K562 (cell line): Measurements from ENCODE around the gene PDGFC. TPM values are rescaled to one million over a fixed set of nuclear protein-coding genes. Genes with fewer than 3 reads are reported as not detected.

ENCODE experiments used
- ATAC-seq: fragments of 200-7000 bp; cut with Tn5 transposase; 3 replicates; pipeline ENCODE4 v1.9.1; 2020; ENCODE audit warnings: moderate library complexity
- BruUV-seq: library from RNA; stranded (reverse); fragments of 400-500 nt; replicated peaks from 2 replicates; lab custom pipeline; 2021; lab: Mats Ljungman, UMichigan
- CTCF ChIA-PET: fragments of 300-600 bp; formaldehyde crosslinking; extraction: SDS; loops from one replicate; lab custom pipeline; 2021; ENCODE audit warnings: low intra/inter-chr PET ratio; lab: Yijun Ruan, JAX
- POLR2A ChIA-PET: fragments of 300-600, 350-650 bp; sonication (Branson Sonifier 250); formaldehyde crosslinking; extraction: SDS; loops from one replicate; lab custom pipeline; 2021; ENCODE audit warnings: antibody characterized with exemption, inconsistent platforms; lab: Yijun Ruan, JAX
- DNase-seq, 4 experiments: peaks; one replicate each; pipeline versions ENCODE4 v3.0.0 to v3.0.0-alpha.2; 2011 to 2018; ENCODE audit warnings: low spot score in 3 of 4, mixed read lengths in 3 of 4; ENCODE audit errors: extremely low read depth in 1 of 4
- FAIRE-seq: peaks from 2 replicates; lab custom pipeline; 2011; peaks lifted over from hg19 to GRCh38; lab: Jason Lieb, UNC
- H2AFZ ChIP-seq: 2 replicates; pipeline ENCODE4 v1.6.0; 2011; ENCODE audit warnings: low read depth, low read length, control low read depth, inconsistent platforms
- H3K27ac ChIP-seq: fragments of 200-600 bp; 3 replicates; pipeline ENCODE4 v1.8.0; 2011; ENCODE audit warnings: low read depth, mild to moderate bottlenecking, control low read depth, inconsistent platforms, low read length, moderate library complexity, mixed read lengths; ENCODE audit errors: extremely low read depth
- H3K27me3 ChIP-seq, 2 experiments: fragments of 300-600 bp in 1 of 2; 2 replicates in 1 of 2; 3 replicates in 1 of 2; pipeline versions ENCODE4 v1.6.0 to v1.8.0; 2011; ENCODE audit warnings: inconsistent platforms in 2 of 2, low read length in 2 of 2, mild to moderate bottlenecking in 1 of 2, mixed read lengths in 1 of 2, moderate library complexity in 1 of 2; ENCODE audit not compliant: control insufficient read depth in 2 of 2, insufficient read depth in 2 of 2
- H3K36me3 ChIP-seq: fragments of 300-600 bp; 3 replicates; pipeline ENCODE4 v1.8.0; 2011; ENCODE audit warnings: mild to moderate bottlenecking, low read length, inconsistent platforms; ENCODE audit not compliant: control insufficient read depth, insufficient read depth
- H3K4me1 ChIP-seq, 2 experiments: fragments of 200-600 bp in 1 of 2; replicated peaks in 1 of 2; 2 replicates in 1 of 2; 3 replicates in 1 of 2; pipeline versions ENCODE4 v1.5.1 to v1.8.0; 2011; ENCODE audit warnings: inconsistent platforms in 2 of 2, low read length in 2 of 2, mild to moderate bottlenecking in 1 of 2, mixed read lengths in 1 of 2, moderate library complexity in 1 of 2; ENCODE audit not compliant: control insufficient read depth in 2 of 2, insufficient read depth in 2 of 2
- H3K4me2 ChIP-seq: 2 replicates; pipeline ENCODE4 v1.6.1; 2011; ENCODE audit warnings: low read length, control low read depth, inconsistent platforms, mixed read lengths; ENCODE audit not compliant: insufficient read depth
- H3K4me3 ChIP-seq: fragments of 200-600 bp; sonication (generic), shearing (Covaris generic); 2 replicates; pipeline ENCODE4 v1.5.1; 2016; ENCODE audit warnings: control low read depth, inconsistent platforms
- H3K79me2 ChIP-seq: fragments of 200-600 bp; 3 replicates; pipeline ENCODE4 v1.8.0; 2011; ENCODE audit warnings: low read length, inconsistent platforms; ENCODE audit not compliant: control insufficient read depth, insufficient read depth
- H3K9ac ChIP-seq, 2 experiments: 2 replicates each; pipeline versions ENCODE4 v1.6.0 to v1.6.1; 2011; ENCODE audit warnings: low read depth in 2 of 2, low read length in 2 of 2, control low read depth in 1 of 2, inconsistent platforms in 1 of 2, mild to moderate bottlenecking in 1 of 2, mixed read lengths in 1 of 2; ENCODE audit not compliant: insufficient read depth in 1 of 2
- H3K9me1 ChIP-seq: one replicate; pipeline ENCODE4 v1.6.0; 2011; ENCODE audit warnings: inconsistent platforms, mild to moderate bottlenecking, low read length, moderate library complexity; ENCODE audit not compliant: control insufficient read depth, insufficient read depth
- H3K9me3 ChIP-seq: replicated peaks from 2 replicates; pipeline ENCODE4 v1.5.1; 2011; ENCODE audit warnings: low read depth, low read length, inconsistent platforms; ENCODE audit not compliant: control insufficient read depth, insufficient read depth
- H4K20me1 ChIP-seq: replicated peaks from 2 replicates; pipeline ENCODE4 v1.6.1; 2011; ENCODE audit warnings: low read length, inconsistent platforms, mixed read lengths; ENCODE audit not compliant: control insufficient read depth, insufficient read depth
- BCOR ChIP-seq: fragments of 450-650 bp; IDR thresholded peaks from 2 replicates; pipeline ENCODE4 v1.6.1; 2016
- CCAR2 ChIP-seq: fragments of 200-400 bp; formaldehyde crosslinking; IDR thresholded peaks from 2 replicates; pipeline ENCODE4 v1.6.1; 2017; ENCODE audit warnings: mild to moderate bottlenecking, low read depth, low read length
- CREB1 ChIP-seq, 2 experiments: sonication (generic) in 1 of 2; formaldehyde crosslinking in 1 of 2; IDR thresholded peaks; 2 replicates each; pipeline versions ENCODE4 v1.6.1 to v1.8.0; 2012 to 2022; ENCODE audit warnings: inconsistent platforms in 1 of 2, mild to moderate bottlenecking in 1 of 2, missing genetic modification reagents in 1 of 2, moderate library complexity in 1 of 2
- ESRRA ChIP-seq: fragments of 450-650 bp; IDR thresholded peaks from 2 replicates; pipeline ENCODE4 v1.6.1; 2014; ENCODE audit warnings: low read depth, mild to moderate bottlenecking, moderate library complexity, borderline replicate concordance
- MEF2A ChIP-seq: IDR thresholded peaks from 2 replicates; pipeline ENCODE4 v1.6.1; 2011; ENCODE audit warnings: low read depth, mild to moderate bottlenecking, low read length, moderate library complexity; ENCODE audit not compliant: control insufficient read depth
- MTF1 ChIP-seq: fragments of 250-450 bp; sonication (Bioruptor Pico); IDR thresholded peaks from 2 replicates; pipeline ENCODE4 v1.9.0; 2021; ENCODE audit warnings: moderate library complexity, mild to moderate bottlenecking, inconsistent platforms, borderline replicate concordance
- NFRKB ChIP-seq: fragments of 450-650 bp; IDR thresholded peaks from 2 replicates; pipeline ENCODE4 v1.6.1; 2016; ENCODE audit warnings: low read depth
- POLR2AphosphoS2 ChIP-seq: IDR thresholded peaks from 2 replicates; pipeline ENCODE4 v1.6.1; 2012; ENCODE audit warnings: low read length, improper control_type of control experiment
- RBM14 ChIP-seq: fragments of 200-400 bp; formaldehyde crosslinking; IDR thresholded peaks from 2 replicates; pipeline ENCODE4 v1.6.1; 2018; ENCODE audit warnings: low read depth, mild to moderate bottlenecking, low read length, moderate library complexity, borderline replicate concordance; ENCODE audit not compliant: insufficient read depth
- ZBTB8A ChIP-seq: fragments of 450-650 bp; IDR thresholded peaks from 2 replicates; pipeline ENCODE4 v1.6.1; 2018; ENCODE audit warnings: mild to moderate bottlenecking, moderate library complexity; ENCODE audit not compliant: partially characterized antibody
- ZNF212 ChIP-seq: fragments of 450-650 bp; formaldehyde crosslinking; IDR thresholded peaks from 2 replicates; pipeline ENCODE4 v1.4.0; 2020; ENCODE audit warnings: mild to moderate bottlenecking
- ZNF3 ChIP-seq: fragments of 250-450 bp; sonication (Bioruptor Pico); IDR thresholded peaks from 2 replicates; pipeline ENCODE4 v1.5.0; 2021; ENCODE audit warnings: mild to moderate bottlenecking, moderate library complexity
- WGBS: fragments of 100-300 bp; shearing (Covaris generic); methylation state at CpG from one replicate; pipeline ENCODE4 v1.1.6; 2016; ENCODE audit warnings: low coverage, mixed read lengths; ENCODE audit not compliant: insufficient coverage; ENCODE audit errors: missing lambda C conversion rate; 5-methylcytosine and 5-hydroxymethylcytosine counted together
- in situ Hi-C: fragments of 300-500 bp; cut with MboI; formaldehyde crosslinking; loops from 4 replicates; pipeline ENCODE4 v1.15.0; 2018; ENCODE audit warnings: inconsistent platforms, mixed read lengths
- intact Hi-C: fragments of 100-400 bp; cut with micrococcal nuclease; formaldehyde crosslinking; loops from 2 replicates; pipeline ENCODE4 v1.14.2; 2022
- polyA plus RNA-seq, 8 experiments: library from polyadenylated mRNA; depleted of rRNA in 4 of 8; stranded (reverse) in 5 of 8; unstranded in 3 of 8; fragments of >200 nt; fragmentation: Nextera tagmentation in 2 of 8; fragmentation: Illumina TruSeq in 1 of 8; extraction: Ambion mirVana in 2 of 8; extraction: Trizol in 1 of 8; gene quantifications; 2 replicates each; pipeline versions ENCODE4 v1.2.1 to v1.2.3, GENCODE V29; 2011 to 2014; ENCODE audit warnings: inconsistent platforms in 1 of 8, missing spikeins in 1 of 8
- total RNA-seq, 7 experiments: library from RNA; depleted of rRNA in 6 of 7; stranded (reverse); fragments of >200 nt in 6 of 7; fragmentation: Illumina TruSeq in 2 of 7; extraction: Trizol in 2 of 7; gene quantifications; 2 replicates each; pipeline versions ENCODE4 v1.2.1 to v1.2.3, GENCODE V29; 2011 to 2021; ENCODE audit warnings: low replicate concordance in 1 of 7
- TF ChIP-seq, protein P1 (sequence below): sonication (generic); formaldehyde crosslinking; IDR thresholded peaks from 2 replicates; pipeline ENCODE4 v1.8.1; 2023; ENCODE audit warnings: mild to moderate bottlenecking, missing genetic modification reagents, moderate library complexity
- TF ChIP-seq, protein P2 (sequence below): fragments of 250-450 bp; sonication (Bioruptor Pico); IDR thresholded peaks from 2 replicates; pipeline ENCODE4 v1.5.0; 2021; ENCODE audit warnings: mild to moderate bottlenecking, moderate library complexity
- TF ChIP-seq, protein P3 (sequence below): fragments of 450-650 bp; IDR thresholded peaks from 2 replicates; pipeline ENCODE4 v1.6.1; 2016; ENCODE audit warnings: borderline replicate concordance
- TF ChIP-seq, protein P4 (sequence below): fragments of 250-450 bp; sonication (Bioruptor Pico); IDR thresholded peaks from 2 replicates; pipeline ENCODE4 v1.6.1; 2021; ENCODE audit warnings: mild to moderate bottlenecking

PDGFC gene
- total and polyA plus RNA-seq, 9 of the 15 experiments (the other 6 are each of a cell fraction or from before 2014, with no cell fraction given): not detected

DNA sequence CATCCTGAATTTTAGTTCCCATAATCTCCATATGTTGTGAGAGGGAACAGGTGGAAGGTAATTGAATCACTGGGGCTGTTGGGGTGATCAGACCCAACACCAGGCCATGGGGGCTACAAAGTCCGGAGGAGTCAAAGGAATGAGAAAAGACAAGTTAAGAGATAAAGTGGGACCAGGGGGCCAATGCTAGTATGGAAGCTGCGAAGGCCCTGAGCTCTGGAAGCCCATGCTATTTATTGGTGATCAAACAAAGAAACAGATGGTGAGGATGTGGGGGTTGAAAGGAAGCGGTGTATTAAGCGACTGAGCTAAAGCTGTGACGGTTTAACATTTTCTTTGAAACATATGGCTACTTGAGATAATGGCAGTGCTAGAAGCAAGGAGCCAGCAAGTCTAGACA is 132.8 kb downstream of the PDGFC start:
- ATAC-seq (no peak), DNase-seq (no peak)
- H3K36me3 ChIP-seq: no peaks in the 10 kb centered on the region
- no peak overlapping the region for H3K27ac ChIP-seq
- no peaks in the 10 kb centered on the region for H3K79me2 ChIP-seq
- H3K27me3 ChIP-seq: no peaks in the 10 kb centered on the region
- no peak overlapping the region for H3K4me2 ChIP-seq
- no peak overlapping the region for H3K4me3 ChIP-seq
- ChIA-PET POLR2A (no interaction called here), CTCF (no interaction called here)
- in situ Hi-C loops: no loop called here
- H3K9me3 ChIP-seq: no peaks in the 10 kb centered on the region
- H3K9me1 ChIP-seq: no peaks in the 10 kb centered on the region
- 2% methylated on average over 5 of the region's 5 CpGs for WGBS
- BruUV-seq: no TSS peak
- no peaks in the 10 kb centered on the region for H3K4me1 ChIP-seq
- no peak overlapping the region for H3K9ac ChIP-seq
- H4K20me1 ChIP-seq: no peaks in the 10 kb centered on the region
- no peak overlapping the region for H2AFZ ChIP-seq
- TF ChIP-seq, protein P1, sequence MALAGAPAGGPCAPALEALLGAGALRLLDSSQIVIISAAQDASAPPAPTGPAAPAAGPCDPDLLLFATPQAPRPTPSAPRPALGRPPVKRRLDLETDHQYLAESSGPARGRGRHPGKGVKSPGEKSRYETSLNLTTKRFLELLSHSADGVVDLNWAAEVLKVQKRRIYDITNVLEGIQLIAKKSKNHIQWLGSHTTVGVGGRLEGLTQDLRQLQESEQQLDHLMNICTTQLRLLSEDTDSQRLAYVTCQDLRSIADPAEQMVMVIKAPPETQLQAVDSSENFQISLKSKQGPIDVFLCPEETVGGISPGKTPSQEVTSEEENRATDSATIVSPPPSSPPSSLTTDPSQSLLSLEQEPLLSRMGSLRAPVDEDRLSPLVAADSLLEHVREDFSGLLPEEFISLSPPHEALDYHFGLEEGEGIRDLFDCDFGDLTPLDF: no peak
- TF ChIP-seq, protein P2, sequence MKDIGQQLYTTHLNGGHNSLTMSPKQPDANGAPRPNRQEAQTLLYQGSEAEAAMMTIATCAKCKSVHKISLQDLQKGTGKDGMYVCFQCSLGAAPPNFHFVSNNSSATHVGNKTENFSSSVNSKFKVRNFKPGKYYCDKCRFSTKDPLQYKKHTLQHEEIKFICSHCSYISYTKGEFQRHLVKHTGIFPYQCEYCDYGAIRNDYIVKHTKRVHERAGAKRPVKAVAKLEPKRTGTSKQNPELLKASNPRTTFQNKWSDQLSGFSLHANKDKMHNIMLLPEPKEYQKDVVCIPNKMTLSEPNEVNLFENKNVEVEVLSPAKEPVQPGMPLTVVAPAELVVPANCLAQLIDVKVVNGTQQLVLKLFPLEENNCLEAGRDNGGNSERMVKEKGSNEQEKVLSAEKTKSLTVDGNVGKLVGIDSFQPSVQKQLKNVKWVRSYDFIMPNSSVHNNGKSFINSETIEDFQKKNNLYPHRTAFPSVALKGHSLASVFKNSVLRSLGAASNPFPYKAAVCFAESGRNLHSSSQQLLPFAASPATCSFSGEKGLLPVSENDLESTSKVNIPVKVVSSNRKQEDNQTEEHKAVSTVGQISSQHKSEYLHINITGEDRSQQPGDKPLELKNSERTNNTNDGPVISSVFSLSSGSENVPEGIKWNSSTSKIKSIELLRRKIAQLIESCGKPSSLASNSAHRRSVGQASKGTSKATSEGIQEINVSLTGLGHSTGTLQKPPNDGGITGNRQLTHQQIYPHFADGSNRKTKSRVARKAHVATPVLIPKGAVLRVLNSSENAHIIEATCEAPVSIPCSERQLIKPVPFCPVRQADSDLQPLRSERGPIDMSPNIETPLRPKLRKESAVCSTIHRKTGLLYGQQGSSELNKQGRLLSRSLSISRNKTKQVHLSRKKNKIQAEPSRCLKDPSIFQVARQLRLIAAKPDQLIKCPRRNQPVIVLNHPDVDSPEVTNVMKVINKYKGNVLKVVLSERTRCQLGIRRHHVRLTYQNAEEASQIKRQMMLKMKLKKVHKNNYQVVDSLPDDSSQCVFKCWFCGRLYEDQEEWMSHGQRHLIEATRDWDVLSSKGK (CRISPR knock-in tag): no peak
- TF ChIP-seq ZNF3 (no peak), BCOR (no peak), POLR2AphosphoS2 (no peak), ZBTB8A (no peak), MEF2A (no peak), MTF1 (CRISPR knock-in tag) (no peak), ZNF212 (CRISPR knock-in tag) (no peak), NFRKB (no peak), CREB1 (IDR thresholded peaks at IDR 0.05) (no peak), CREB1 (CRISPR knock-in tag; IDR thresholded peaks at IDR 0.05) (no peak), RBM14 (no peak), ESRRA (no peak), CCAR2 (no peak)
- TF ChIP-seq, protein P3, sequence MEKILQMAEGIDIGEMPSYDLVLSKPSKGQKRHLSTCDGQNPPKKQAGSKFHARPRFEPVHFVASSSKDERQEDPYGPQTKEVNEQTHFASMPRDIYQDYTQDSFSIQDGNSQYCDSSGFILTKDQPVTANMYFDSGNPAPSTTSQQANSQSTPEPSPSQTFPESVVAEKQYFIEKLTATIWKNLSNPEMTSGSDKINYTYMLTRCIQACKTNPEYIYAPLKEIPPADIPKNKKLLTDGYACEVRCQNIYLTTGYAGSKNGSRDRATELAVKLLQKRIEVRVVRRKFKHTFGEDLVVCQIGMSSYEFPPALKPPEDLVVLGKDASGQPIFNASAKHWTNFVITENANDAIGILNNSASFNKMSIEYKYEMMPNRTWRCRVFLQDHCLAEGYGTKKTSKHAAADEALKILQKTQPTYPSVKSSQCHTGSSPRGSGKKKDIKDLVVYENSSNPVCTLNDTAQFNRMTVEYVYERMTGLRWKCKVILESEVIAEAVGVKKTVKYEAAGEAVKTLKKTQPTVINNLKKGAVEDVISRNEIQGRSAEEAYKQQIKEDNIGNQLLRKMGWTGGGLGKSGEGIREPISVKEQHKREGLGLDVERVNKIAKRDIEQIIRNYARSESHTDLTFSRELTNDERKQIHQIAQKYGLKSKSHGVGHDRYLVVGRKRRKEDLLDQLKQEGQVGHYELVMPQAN: no peak
- TF ChIP-seq, protein P4, sequence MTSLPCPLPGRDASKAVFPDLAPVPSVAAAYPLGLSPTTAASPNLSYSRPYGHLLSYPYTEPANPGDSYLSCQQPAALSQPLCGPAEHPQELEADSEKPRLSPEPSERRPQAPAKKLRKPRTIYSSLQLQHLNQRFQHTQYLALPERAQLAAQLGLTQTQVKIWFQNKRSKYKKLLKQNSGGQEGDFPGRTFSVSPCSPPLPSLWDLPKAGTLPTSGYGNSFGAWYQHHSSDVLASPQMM (CRISPR knock-in tag): no peak
- TF ChIP-seq, all 486 proteins: peak for 0
- intact Hi-C loops: no loop called here
- FAIRE-seq: no peak
